GM21576 (cell line): ENCODE results near the gene PLAAT4.

ENCODE experiments used
- ATAC-seq: cut with Tn5 transposase; IDR thresholded peaks from one replicate; pipeline ENCODE4 v1.9.1; 2021; ENCODE audit warnings: mild to moderate bottlenecking, moderate library complexity; ENCODE audit not compliant: unreplicated experiment

The PLAAT4 gene

GRCh38 chr11:63536669-63537292 is at the start of gene PLAAT4:
Gene PLAAT4, plus strand, starts transcription at chr11:63536808. Its CDS starts 61 bp downstream, at chr11:63536869.
- no peak for ATAC-seq

GRCh38 chr11:63488789-63489188 is 47.8 kb upstream of the PLAAT4 start:
- ATAC-seq: no peak

GRCh38 chr11:63489879-63490278 is 46.7 kb upstream of the PLAAT4 start:
- no peak for ATAC-seq

- ATAC-seq: no peak
Measured at GRCh38 chr11:63490551-63491239, 45.9 kb upstream of the PLAAT4 start, which contains the start of gene PLAAT5. Gene PLAAT5, minus strand, starts transcription at chr11:63491167. Its CDS starts 133 bp downstream, at chr11:63491034.

- no peak for ATAC-seq
Measured at GRCh38 chr11:63491240-63491587, 45.4 kb upstream of the PLAAT4 start.

- no peak for ATAC-seq
Measured at GRCh38 chr11:63491636-63492372, 44.8 kb upstream of the PLAAT4 start.

- no peak for ATAC-seq
Measured at GRCh38 chr11:63492441-63492840, 44.2 kb upstream of the PLAAT4 start.

- ATAC-seq: no peak
Measured at GRCh38 chr11:63493127-63493526, 43.5 kb upstream of the PLAAT4 start.

- no peak for ATAC-seq
Measured at GRCh38 chr11:63494975-63495374, 41.6 kb upstream of the PLAAT4 start.

GRCh38 chr11:63499874-63500273 is 36.7 kb upstream of the PLAAT4 start:
- ATAC-seq: no peak

GRCh38 chr11:63501236-63501635 is 35.4 kb upstream of the PLAAT4 start:
- no peak for ATAC-seq

GRCh38 chr11:63502252-63502820 is 34.3 kb upstream of the PLAAT4 start:
- no peak for ATAC-seq

GRCh38 chr11:63503492-63503891 is 33.1 kb upstream of the PLAAT4 start:
- ATAC-seq: no peak

GRCh38 chr11:63504054-63504453 is 32.6 kb upstream of the PLAAT4 start:
- no peak for ATAC-seq

- no peak for ATAC-seq
Measured at GRCh38 chr11:63504933-63505586, 31.5 kb upstream of the PLAAT4 start.

- no peak for ATAC-seq
Measured at GRCh38 chr11:63505857-63506528, 30.6 kb upstream of the PLAAT4 start, which contains the start of gene LGALS12. Gene LGALS12, plus strand, starts transcription at chr11:63506084. Its CDS starts 375 bp downstream, at chr11:63506459.

- no peak for ATAC-seq
Measured at GRCh38 chr11:63506876-63507275, 29.7 kb upstream of the PLAAT4 start.

GRCh38 chr11:63507511-63507910 is 29.1 kb upstream of the PLAAT4 start:
- no peak for ATAC-seq

GRCh38 chr11:63508009-63508408 is 28.6 kb upstream of the PLAAT4 start:
- no peak for ATAC-seq

GRCh38 chr11:63508745-63509144 is 27.9 kb upstream of the PLAAT4 start:
- ATAC-seq: no peak
